Skin of body (tissue), 2 donors: Measurements from ENCODE around the gene WNT7B. TPM values are rescaled to one million over a fixed set of nuclear protein-coding genes. Genes with fewer than 3 reads are reported as not detected.

Experiments used
- DNase-seq: peaks from one replicate; lab custom pipeline; 2025; lab: John Stamatoyannopoulos, UW
- total RNA-seq: library from RNA; depleted of rRNA; stranded (reverse); fragments of >200 nt; gene quantifications from one replicate; pipeline ENCODE4 v1.2.3, GENCODE V29; 2014

Gene WNT7B
- total RNA-seq, 1 donor from 2014 or later, result 4.3 TPM

- DNase-seq, result peak; percentile 77
These were observed 20.3 kb upstream of the WNT7B start for GRCh38 chr22:45997077-45997776.

- no peak for DNase-seq
These were observed 19.5 kb upstream of the WNT7B start for GRCh38 chr22:45996241-45997076.

- no peak for DNase-seq
These were observed 18.6 kb upstream of the WNT7B start for GRCh38 chr22:45995405-45996101.

GRCh38 chr22:45994491-45995404 is 17.8 kb upstream of the WNT7B start:
- DNase-seq, result peak; percentile 44

GRCh38 chr22:45993841-45994240 is 16.9 kb upstream of the WNT7B start:
- no peak for DNase-seq

- DNase-seq, result no peak
These were observed 16.3 kb upstream of the WNT7B start for GRCh38 chr22:45993143-45993692.

- DNase-seq, result no peak
These were observed 15.8 kb upstream of the WNT7B start for GRCh38 chr22:45992737-45993136.

GRCh38 chr22:45991098-45991497 is 14.1 kb upstream of the WNT7B start:
- no peak for DNase-seq

GRCh38 chr22:45987136-45987861 is 10.3 kb upstream of the WNT7B start:
- no peak for DNase-seq

GRCh38 chr22:45984316-45984916 is 7.5 kb upstream of the WNT7B start:
- no peak for DNase-seq

GRCh38 chr22:45983797-45984196 is 6.8 kb upstream of the WNT7B start:
- no peak for DNase-seq

GRCh38 chr22:45980761-45981160 is 3.8 kb upstream of the WNT7B start:
- DNase-seq, result no peak

- DNase-seq, result no peak
These were observed 3.3 kb upstream of the WNT7B start for GRCh38 chr22:45980268-45980570.

GRCh38 chr22:45978275-45978713 is 1.3 kb upstream of the WNT7B start:
- DNase-seq, result no peak

GRCh38 chr22:45977551-45978274 is 751 bp upstream of the WNT7B start:
- no peak for DNase-seq

GRCh38 chr22:45976254-45977002 is 534 bp downstream of the WNT7B start:
- no peak for DNase-seq

GRCh38 chr22:45975164-45976161 is 1.5 kb downstream of the WNT7B start:
- DNase-seq, result no peak
